HEK293T (cell line): ENCODE results near the gene MRPS2.

Experiments
- ARNT ChIP-seq: fragments of 450-650 bp; IDR thresholded peaks from 2 replicates; pipeline ENCODE4 v1.6.1; 2017; ENCODE audit warnings: mild to moderate bottlenecking
- BHLHE40 ChIP-seq: fragments of 450-650 bp; IDR thresholded peaks from 2 replicates; pipeline ENCODE4 v1.6.1; 2016; ENCODE audit warnings: mild to moderate bottlenecking, moderate library complexity, borderline replicate concordance
- FOXA1 ChIP-seq: fragments of 450-650 bp; IDR thresholded peaks from 2 replicates; pipeline ENCODE4 v1.6.1; 2016; ENCODE audit warnings: mild to moderate bottlenecking
- FOXM1 ChIP-seq: fragments of 450-650 bp; IDR thresholded peaks from 2 replicates; pipeline ENCODE4 v1.6.1; 2017; ENCODE audit warnings: mild to moderate bottlenecking, borderline replicate concordance
- NFRKB ChIP-seq: fragments of 450-650 bp; IDR thresholded peaks from 2 replicates; pipeline ENCODE4 v1.6.1; 2016; ENCODE audit warnings: mild to moderate bottlenecking, moderate library complexity
- SP1 ChIP-seq: fragments of 450-650 bp; IDR thresholded peaks from 2 replicates; pipeline ENCODE4 v1.6.1; 2017
- SUZ12 ChIP-seq: fragments of 450-650 bp; IDR thresholded peaks from 2 replicates; pipeline ENCODE4 v1.6.1; 2016; ENCODE audit warnings: mild to moderate bottlenecking
- TARDBP ChIP-seq: fragments of 450-650 bp; IDR thresholded peaks from 2 replicates; pipeline ENCODE4 v1.6.1; 2016

GRCh38 chr9:135506327-135507103 is 6.0 kb downstream of the MRPS2 start:
- no peak for TF ChIP-seq SP1
- no peak for TF ChIP-seq TARDBP
- no peak for TF ChIP-seq SUZ12
- TF ChIP-seq FOXM1, result no peak
- no peak for TF ChIP-seq NFRKB
- no peak for TF ChIP-seq FOXA1
- no peak for TF ChIP-seq ARNT
- TF ChIP-seq BHLHE40, result no peak
